HCT116 (cell line): Measurements from ENCODE around the gene SLC17A5. TPM values are rescaled to one million over a fixed set of nuclear protein-coding genes. Genes with fewer than 3 reads are reported as not detected.

ENCODE experiments used
- ATAC-seq: fragments of 200-7000 bp; cut with Tn5 transposase; 2 replicates; pipeline ENCODE4 v1.9.1; 2020; ENCODE audit warnings: mild to moderate bottlenecking, moderate library complexity
- BruUV-seq: library from RNA; stranded (reverse); fragments of 400-500 nt; replicated peaks from 2 replicates; lab custom pipeline; 2021; lab: Mats Ljungman, UMichigan
- CTCF ChIA-PET: fragments of 300-600 bp; sonication (Branson Sonifier 250); formaldehyde crosslinking; loops from one replicate; lab custom pipeline; 2021; ENCODE audit warnings: antibody characterized with exemption; lab: Charles Lee
- POLR2A ChIA-PET: fragments of 300-600, 350-600 bp; sonication (Branson Sonifier 250); formaldehyde crosslinking; loops from one replicate; lab custom pipeline; 2021; ENCODE audit warnings: antibody characterized with exemption; lab: Charles Lee
- RAD21 ChIA-PET, 2 experiments: fragments of 300-600 bp; sonication (Branson Sonifier 250); formaldehyde crosslinking; loops; one replicate each; lab custom pipeline; 2023; ENCODE audit warnings: low total read pairs in 2 of 2; ENCODE audit not compliant: uncharacterized antibody in 2 of 2, unreplicated experiment in 2 of 2, low non-redundant PET in 1 of 2; lab: Charles Lee
- DNase-seq: peaks from one replicate; pipeline ENCODE4 v3.0.0-alpha.2; 2010; ENCODE audit warnings: low read depth, low spot score
- H2AFZ ChIP-seq: fragments of 200-600 bp; shearing (Covaris generic), sonication (generic); 2 replicates; pipeline ENCODE4 v1.6.1; 2017; ENCODE audit warnings: low read depth, mixed run types, mixed read lengths, antibody characterized with exemption, low read length; ENCODE audit not compliant: poor library complexity, severe bottlenecking
- H3K27ac ChIP-seq: 2 replicates; pipeline ENCODE4 v1.5.1; 2012; ENCODE audit warnings: low read depth, low read length
- H3K27me3 ChIP-seq: fragments of 200-600 bp; sonication (generic); 2 replicates; pipeline ENCODE4 v1.6.1; 2016; ENCODE audit warnings: mixed run types, low read length, mixed read lengths; ENCODE audit not compliant: insufficient read depth
- H3K36me3 ChIP-seq, 2 experiments: fragments of 200-500 bp in 1 of 2; fragments of 200-600 bp in 1 of 2; sonication (Bioruptor generic) in 1 of 2; sonication (generic) in 1 of 2; 2 replicates each; pipeline versions ENCODE4 v1.5.1 to v1.6.1; 2014 to 2016; ENCODE audit warnings: low read length in 2 of 2, inconsistent platforms in 1 of 2, mixed read lengths in 1 of 2, mixed run types in 1 of 2; ENCODE audit not compliant: insufficient read depth in 2 of 2, control insufficient read depth in 1 of 2
- H3K4me1 ChIP-seq, 2 experiments: fragments of 200-600 bp in 1 of 2; sonication (generic) in 1 of 2; 2 replicates each; pipeline versions ENCODE4 v1.5.1 to v1.6.1; 2012 to 2017; ENCODE audit warnings: low read length in 2 of 2, inconsistent platforms in 1 of 2, mild to moderate bottlenecking in 1 of 2, mixed read lengths in 1 of 2, mixed run types in 1 of 2, moderate library complexity in 1 of 2; ENCODE audit not compliant: insufficient read depth in 2 of 2, control insufficient read depth in 1 of 2
- H3K4me2 ChIP-seq: fragments of 200-600 bp; sonication (generic); 2 replicates; pipeline ENCODE4 v1.6.1; 2017; ENCODE audit warnings: mixed run types, low read length, mixed read lengths
- H3K4me3 ChIP-seq, 2 experiments: fragments of 200-600 bp in 1 of 2; sonication (generic) in 1 of 2; replicated peaks in 1 of 2; 2 replicates each; pipeline ENCODE4 v1.5.1; 2011 to 2016; ENCODE audit warnings: low read length in 2 of 2, control low read depth in 1 of 2, low read depth in 1 of 2, mild to moderate bottlenecking in 1 of 2, mixed read lengths in 1 of 2, mixed run types in 1 of 2
- H3K79me2 ChIP-seq: fragments of 200-600 bp; sonication (generic); 2 replicates; pipeline ENCODE4 v1.6.1; 2017; ENCODE audit warnings: mild to moderate bottlenecking, mixed run types, low read length, moderate library complexity, mixed read lengths; ENCODE audit not compliant: insufficient read depth
- H3K9ac ChIP-seq: fragments of 200-600 bp; sonication (generic); 2 replicates; pipeline ENCODE4 v1.6.1; 2016; ENCODE audit warnings: low read length, mixed read lengths
- H3K9me2 ChIP-seq: fragments of 200-600 bp; sonication (generic), shearing (Covaris generic); 2 replicates; pipeline ENCODE4 v1.6.1; 2017; ENCODE audit warnings: mixed run types, mild to moderate bottlenecking, moderate library complexity; ENCODE audit not compliant: insufficient read depth
- H3K9me3 ChIP-seq, 2 experiments: fragments of 200-500 bp in 1 of 2; fragments of 200-600 bp in 1 of 2; sonication (Bioruptor generic) in 1 of 2; sonication (generic) in 1 of 2; 2 replicates each; pipeline ENCODE4 v1.6.1; 2014 to 2017; ENCODE audit warnings: low read length in 2 of 2, mixed read lengths in 2 of 2, inconsistent platforms in 1 of 2, low read depth in 1 of 2, mild to moderate bottlenecking in 1 of 2, mixed run types in 1 of 2, moderate library complexity in 1 of 2; ENCODE audit not compliant: control insufficient read depth in 1 of 2, insufficient read depth in 1 of 2
- H4K20me1 ChIP-seq: fragments of 200-600 bp; sonication (generic), shearing (Covaris generic); 2 replicates; pipeline ENCODE4 v1.6.1; 2017; ENCODE audit warnings: mixed run types, mild to moderate bottlenecking, moderate library complexity; ENCODE audit not compliant: insufficient read depth
- CBX3 ChIP-seq: IDR thresholded peaks from 2 replicates; pipeline ENCODE4 v1.6.1; 2012; ENCODE audit warnings: low read depth
- CEBPB ChIP-seq: IDR thresholded peaks from 2 replicates; pipeline ENCODE4 v1.6.1; 2012; ENCODE audit warnings: low read depth
- CTCF ChIP-seq, 3 experiments: fragments of 200-600 bp in 1 of 3; sonication (generic) in 1 of 3; IDR thresholded peaks in 2 of 3; conservative IDR thresholded peaks in 1 of 3; 2 replicates each; pipeline ENCODE4 v1.5.1; 2012 to 2017; ENCODE audit warnings: low read depth in 2 of 3, low read length in 2 of 3, antibody characterized with exemption in 1 of 3, borderline replicate concordance in 1 of 3, control low read depth in 1 of 3, mild to moderate bottlenecking in 1 of 3, mixed read lengths in 1 of 3, mixed run types in 1 of 3, moderate library complexity in 1 of 3; ENCODE audit not compliant: insufficient read depth in 1 of 3
- EGR1 ChIP-seq: IDR thresholded peaks from 2 replicates; pipeline ENCODE4 v1.6.1; 2012; ENCODE audit warnings: low read depth
- ELF1 ChIP-seq: IDR thresholded peaks from 2 replicates; pipeline ENCODE4 v1.6.1; 2012; ENCODE audit warnings: low read depth, borderline replicate concordance
- EZH2phosphoT487 ChIP-seq: fragments of 200-600 bp; IDR thresholded peaks from 2 replicates; pipeline ENCODE4 v1.6.1; 2018; ENCODE audit warnings: antibody characterized with exemption, borderline replicate concordance
- FOSL1 ChIP-seq: IDR thresholded peaks from 2 replicates; pipeline ENCODE4 v1.6.1; 2012; ENCODE audit warnings: low read depth
- JUND ChIP-seq: IDR thresholded peaks from 2 replicates; pipeline ENCODE4 v1.6.1; 2012
- POLR2AphosphoS5 ChIP-seq: IDR thresholded peaks from 2 replicates; pipeline ENCODE4 v1.6.1; 2011; ENCODE audit warnings: mild to moderate bottlenecking, low read depth, low read length, moderate library complexity
- RAD21 ChIP-seq: IDR thresholded peaks from 2 replicates; pipeline ENCODE4 v1.6.1; 2012; ENCODE audit warnings: low read depth, mild to moderate bottlenecking
- SIN3A ChIP-seq: IDR thresholded peaks from 2 replicates; pipeline ENCODE4 v1.6.1; 2012; ENCODE audit warnings: low read depth
- SP1 ChIP-seq: IDR thresholded peaks from 2 replicates; pipeline ENCODE4 v1.6.1; 2012; ENCODE audit warnings: low read depth
- SRF ChIP-seq: IDR thresholded peaks from 2 replicates; pipeline ENCODE4 v1.6.1; 2012; ENCODE audit warnings: low read depth
- TCF7L2 ChIP-seq: IDR thresholded peaks from 2 replicates; pipeline ENCODE4 v1.7.0; 2011; ENCODE audit warnings: borderline replicate concordance, inconsistent platforms; ENCODE audit not compliant: insufficient read depth, insufficient read length; ENCODE audit errors: extremely low read depth
- ZFX ChIP-seq: fragments of 450-650 bp; IDR thresholded peaks from 2 replicates; pipeline ENCODE4 v1.6.1; 2017
- ZNF274 ChIP-seq: fragments of 200-500 bp; sonication (Bioruptor generic); IDR thresholded peaks from 2 replicates; pipeline ENCODE4 v1.6.1; 2014; ENCODE audit warnings: mild to moderate bottlenecking, low read depth, low read length, inconsistent platforms
- intact Hi-C: fragments of 100-400 bp; cut with micrococcal nuclease; formaldehyde crosslinking; loops from 2 replicates; pipeline ENCODE4 v1.10.0; 2022
- total RNA-seq: library from RNA; stranded (reverse); gene quantifications from one replicate; pipeline ENCODE4 v1.2.1, GENCODE V29; 2021; ENCODE audit not compliant: unreplicated experiment
- TF ChIP-seq, protein P1 (sequence below): IDR thresholded peaks from 2 replicates; pipeline ENCODE4 v1.6.1; 2012
- TF ChIP-seq, protein P2 (sequence below): IDR thresholded peaks from 2 replicates; pipeline ENCODE4 v1.6.1; 2011; ENCODE audit warnings: mild to moderate bottlenecking, low read length, moderate library complexity; ENCODE audit not compliant: insufficient replicate concordance; ENCODE audit errors: extremely low read depth
- TF ChIP-seq, protein P3 (sequence below): IDR thresholded peaks from 2 replicates; pipeline ENCODE4 v1.6.1; 2012

The SLC17A5 gene
- total RNA-seq, 1 experiment from 2014 or later: 17.0 TPM

DNA sequence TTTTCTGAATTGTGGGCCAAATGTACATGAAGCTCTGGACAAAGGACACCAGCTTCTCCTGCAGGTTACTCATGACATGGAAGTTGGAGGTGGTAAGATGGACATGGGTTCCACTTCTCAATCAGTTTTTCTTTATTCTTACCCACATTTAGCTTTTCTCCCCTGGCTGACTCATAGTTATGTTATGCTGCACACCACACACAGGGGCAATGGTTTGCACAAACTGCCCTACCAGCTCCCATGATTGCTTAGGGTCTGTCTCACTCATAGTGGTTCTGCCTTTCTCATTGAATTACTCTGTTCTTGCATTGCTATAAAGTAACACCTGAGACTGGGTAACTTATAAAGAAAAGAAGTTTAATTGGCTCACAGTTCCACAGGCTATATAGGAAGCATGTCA, 37.7 kb upstream of the SLC17A5 start:
- Histone ChIP-seq H3K4me3 (no peak overlapping the region), H3K27me3 (no peaks in the 10 kb centered on the region), H2AFZ (no peak overlapping the region), H3K9ac (peak overlapping the region; percentile 23; the same call in 1 of the 2 replicates), H3K79me2 (peaks cover 1% of the 10 kb centered on the region; the same call in 1 of the 2 replicates), H3K36me3 (no peaks in the 10 kb centered on the region), H3K9me3 (peaks cover 0 to 5% of the 10 kb centered on the region in 2 experiments; a peak in 1 of 4 replicates), H3K27ac (no peak overlapping the region), H3K4me2 (peak overlapping the region; percentile 39), H3K4me1 (peaks cover 23 to 34% of the 10 kb centered on the region in 2 experiments), H4K20me1 (no peaks in the 10 kb centered on the region), H3K9me2 (no peaks in the 10 kb centered on the region)
- POLR2A ChIA-PET: no interaction called here
- no peak for ATAC-seq
- RAD21 ChIA-PET: no interaction called here
- peak; percentile 31 for TF ChIP-seq FOSL1
- no peak for TF ChIP-seq CEBPB
- 0 out of 2 replicates have a peak, but pooled peaks have one; percentile 28 for TF ChIP-seq JUND
- intact Hi-C loops: no loop called here
- CTCF ChIA-PET: interaction anchor here (1.5 kb wide), 1 partner anchor 16 kb away, joined by 5 read pairs; no protein-coding TSS in a partner anchor
- no peak for DNase-seq
- no TSS peak for BruUV-seq

DNA sequence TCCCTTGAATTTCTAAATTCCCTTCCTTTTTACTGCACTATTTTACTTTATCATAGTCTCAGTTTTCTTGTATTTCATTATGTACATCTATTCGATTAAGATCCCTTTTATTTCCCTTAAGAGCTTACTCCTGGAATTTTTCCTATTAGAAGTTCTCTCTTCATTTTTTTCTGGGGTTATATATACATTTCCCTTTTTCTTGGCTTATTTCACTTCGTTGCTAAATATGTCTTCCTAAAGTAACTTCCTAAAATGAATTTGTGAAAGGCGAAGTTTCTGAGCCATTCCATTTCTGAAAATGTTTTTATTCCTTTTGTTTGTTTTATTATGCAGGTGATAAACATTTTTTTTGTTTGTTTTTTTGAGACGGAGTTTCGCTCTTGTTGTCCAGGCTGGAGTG, 36.3 kb upstream of the SLC17A5 start:
- Histone ChIP-seq H3K9me2 (no peaks in the 10 kb centered on the region), H3K27me3 (no peaks in the 10 kb centered on the region), H3K36me3 (no peaks in the 10 kb centered on the region), H3K4me2 (no peak overlapping the region), H4K20me1 (no peaks in the 10 kb centered on the region), H3K9ac (no peak overlapping the region), H3K4me3 (no peak overlapping the region), H3K4me1 (peaks cover 20 to 24% of the 10 kb centered on the region in 2 experiments), H3K27ac (no peak overlapping the region), H2AFZ (no peak overlapping the region), H3K9me3 (peaks cover 0 to 5% of the 10 kb centered on the region in 2 experiments; a peak in 1 of 4 replicates), H3K79me2 (no peaks in the 10 kb centered on the region)
- ChIA-PET RAD21 (no interaction called here), POLR2A (no interaction called here), CTCF (no interaction called here)
- no peak for DNase-seq
- no TSS peak for BruUV-seq
- TF ChIP-seq EGR1: no peak
- TF ChIP-seq SIN3A: no peak
- TF ChIP-seq CBX3: no peak
- TF ChIP-seq SP1: no peak
- TF ChIP-seq ELF1: no peak
- TF ChIP-seq CEBPB: no peak
- TF ChIP-seq TCF7L2: no peak
- no peak for TF ChIP-seq ZNF274
- TF ChIP-seq SRF: no peak
- no peak for TF ChIP-seq CTCF (IDR thresholded peaks at IDR 0.05 in 2 of 3, conservative IDR thresholded peaks at IDR 0.05 in 1 of 3; ENCODE audit: borderline replicate concordance in 1 of 3, insufficient read depth in 1 of 3, low read depth in 2 of 3, low read length in 2 of 3)
- TF ChIP-seq, protein P1, sequence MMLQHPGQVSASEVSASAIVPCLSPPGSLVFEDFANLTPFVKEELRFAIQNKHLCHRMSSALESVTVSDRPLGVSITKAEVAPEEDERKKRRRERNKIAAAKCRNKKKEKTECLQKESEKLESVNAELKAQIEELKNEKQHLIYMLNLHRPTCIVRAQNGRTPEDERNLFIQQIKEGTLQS: no peak
- TF ChIP-seq RAD21: no peak
- no peak for TF ChIP-seq EZH2phosphoT487
- TF ChIP-seq, protein P2, sequence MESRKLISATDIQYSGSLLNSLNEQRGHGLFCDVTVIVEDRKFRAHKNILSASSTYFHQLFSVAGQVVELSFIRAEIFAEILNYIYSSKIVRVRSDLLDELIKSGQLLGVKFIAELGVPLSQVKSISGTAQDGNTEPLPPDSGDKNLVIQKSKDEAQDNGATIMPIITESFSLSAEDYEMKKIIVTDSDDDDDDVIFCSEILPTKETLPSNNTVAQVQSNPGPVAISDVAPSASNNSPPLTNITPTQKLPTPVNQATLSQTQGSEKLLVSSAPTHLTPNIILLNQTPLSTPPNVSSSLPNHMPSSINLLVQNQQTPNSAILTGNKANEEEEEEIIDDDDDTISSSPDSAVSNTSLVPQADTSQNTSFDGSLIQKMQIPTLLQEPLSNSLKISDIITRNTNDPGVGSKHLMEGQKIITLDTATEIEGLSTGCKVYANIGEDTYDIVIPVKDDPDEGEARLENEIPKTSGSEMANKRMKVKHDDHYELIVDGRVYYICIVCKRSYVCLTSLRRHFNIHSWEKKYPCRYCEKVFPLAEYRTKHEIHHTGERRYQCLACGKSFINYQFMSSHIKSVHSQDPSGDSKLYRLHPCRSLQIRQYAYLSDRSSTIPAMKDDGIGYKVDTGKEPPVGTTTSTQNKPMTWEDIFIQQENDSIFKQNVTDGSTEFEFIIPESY: no peak
- TF ChIP-seq ZFX: no peak
- TF ChIP-seq, protein P3, sequence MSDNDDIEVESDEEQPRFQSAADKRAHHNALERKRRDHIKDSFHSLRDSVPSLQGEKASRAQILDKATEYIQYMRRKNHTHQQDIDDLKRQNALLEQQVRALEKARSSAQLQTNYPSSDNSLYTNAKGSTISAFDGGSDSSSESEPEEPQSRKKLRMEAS: no peak
- no peak for TF ChIP-seq JUND
- no peak for TF ChIP-seq POLR2AphosphoS5
- intact Hi-C loops: no loop called here
- ATAC-seq: no peak
